ENCODE data around the gene NCMAP.

NCMAP gene

DNA sequence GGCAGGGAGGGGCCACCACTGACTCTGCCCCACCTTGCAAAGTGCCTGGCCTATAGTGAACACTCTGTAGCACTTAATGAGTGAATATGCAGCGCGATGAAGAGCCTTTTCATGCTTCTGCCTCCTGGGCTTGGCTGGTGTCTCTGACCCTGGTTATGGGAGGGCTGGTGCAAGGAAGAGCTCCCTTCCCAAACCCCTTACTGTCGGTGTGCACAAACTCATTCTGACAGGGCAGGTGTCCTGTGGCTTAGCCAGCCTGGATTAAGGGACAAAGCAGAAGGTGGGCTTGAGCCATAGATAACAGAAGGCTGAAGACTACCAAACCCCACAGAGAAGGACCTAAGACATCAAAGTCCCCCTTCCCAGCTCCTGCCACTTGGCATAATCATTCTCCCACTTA is 2.0 kb upstream of the NCMAP start:
- H3K27me3 Mint-ChIP-seq (ENCODE audit: low read depth) = peaks cover 74% of the 10 kb centered on the region
- no peak overlapping the region for H3K27ac Mint-ChIP-seq
- peaks cover 5% of the 10 kb centered on the region for H3K4me1 Mint-ChIP-seq (ENCODE audit: low read depth)
- no peaks in the 10 kb centered on the region for H3K9me3 Mint-ChIP-seq
- H3K4me3 Mint-ChIP-seq = no peak overlapping the region
- no peaks in the 10 kb centered on the region for H3K36me3 Mint-ChIP-seq (ENCODE audit: low read depth)

- H3K36me3 Mint-ChIP-seq (ENCODE audit: low read depth) = no peaks in the 10 kb centered on the region
- no peak overlapping the region for H3K27ac Mint-ChIP-seq
- H3K27me3 Mint-ChIP-seq (ENCODE audit: low read depth) = peaks cover 70% of the 10 kb centered on the region
- H3K9me3 Mint-ChIP-seq = no peaks in the 10 kb centered on the region
- no peak overlapping the region for H3K4me3 Mint-ChIP-seq
- H3K4me1 Mint-ChIP-seq (ENCODE audit: low read depth) = peaks cover 5% of the 10 kb centered on the region
Measured at GRCh38 chr1:24554714-24555113, 1.2 kb upstream of the NCMAP start.

- Mint-ChIP-seq H3K27me3 (ENCODE audit: low read depth) (peaks cover 60% of the 10 kb centered on the region), H3K27ac (no peak overlapping the region), H3K4me1 (ENCODE audit: low read depth) (peaks cover 5% of the 10 kb centered on the region), H3K4me3 (no peak overlapping the region), H3K9me3 (no peaks in the 10 kb centered on the region), H3K36me3 (ENCODE audit: low read depth) (no peaks in the 10 kb centered on the region)
Measured at GRCh38 chr1:24556414-24556795, 518 bp downstream of the NCMAP start.

- Mint-ChIP-seq H3K4me3 (no peak overlapping the region), H3K4me1 (ENCODE audit: low read depth) (peaks cover 5% of the 10 kb centered on the region), H3K9me3 (no peaks in the 10 kb centered on the region), H3K27ac (no peak overlapping the region), H3K36me3 (ENCODE audit: low read depth) (no peaks in the 10 kb centered on the region), H3K27me3 (ENCODE audit: low read depth) (peaks cover 57% of the 10 kb centered on the region)
Measured at GRCh38 chr1:24557220-24557619, 1.3 kb downstream of the NCMAP start.

DNA sequence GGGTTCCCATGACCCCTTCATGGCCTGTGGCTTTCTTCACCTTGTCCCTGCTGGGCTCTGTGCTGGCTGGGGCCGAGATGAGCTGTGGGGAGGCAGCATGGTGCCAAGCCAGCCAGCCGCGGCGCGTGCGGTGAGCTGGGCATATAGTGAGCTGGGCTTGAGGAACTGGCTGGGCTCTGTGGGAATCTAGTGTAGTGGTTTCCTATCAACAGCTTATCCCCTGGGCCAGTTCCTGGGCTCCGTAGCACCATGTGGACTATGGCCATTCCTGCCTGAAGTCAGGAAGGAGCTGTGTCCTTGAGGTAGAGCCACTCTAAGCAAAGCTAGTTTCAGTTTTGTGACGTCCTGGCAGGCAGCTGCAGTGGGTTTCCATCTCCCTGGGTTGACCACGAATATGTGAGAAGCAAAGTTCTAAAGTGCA is 1.8 kb downstream of the NCMAP start:
- Mint-ChIP-seq H3K36me3 (ENCODE audit: low read depth) (no peaks in the 10 kb centered on the region), H3K27ac (no peak overlapping the region), H3K27me3 (ENCODE audit: low read depth) (peaks cover 56% of the 10 kb centered on the region), H3K9me3 (no peaks in the 10 kb centered on the region), H3K4me3 (no peak overlapping the region), H3K4me1 (ENCODE audit: low read depth) (peaks cover 5% of the 10 kb centered on the region)

GRCh38 chr1:24558455-24558854 is 2.6 kb downstream of the NCMAP start:
- H3K27ac Mint-ChIP-seq = no peak overlapping the region
- no peaks in the 10 kb centered on the region for H3K9me3 Mint-ChIP-seq
- peaks cover 5% of the 10 kb centered on the region for H3K4me1 Mint-ChIP-seq (ENCODE audit: low read depth)
- no peaks in the 10 kb centered on the region for H3K36me3 Mint-ChIP-seq (ENCODE audit: low read depth)
- peaks cover 54% of the 10 kb centered on the region for H3K27me3 Mint-ChIP-seq (ENCODE audit: low read depth)
- H3K4me3 Mint-ChIP-seq = no peak overlapping the region

- H3K36me3 Mint-ChIP-seq (ENCODE audit: low read depth) = no peaks in the 10 kb centered on the region
Measured at GRCh38 chr1:24558902-24559791, 3.3 kb downstream of the NCMAP start.

GRCh38 chr1:24560361-24560760 is 4.5 kb downstream of the NCMAP start:
- no peak overlapping the region for H3K27ac Mint-ChIP-seq
- no peak overlapping the region for H3K4me3 Mint-ChIP-seq
- H3K9me3 Mint-ChIP-seq = no peaks in the 10 kb centered on the region
- no peaks in the 10 kb centered on the region for H3K36me3 Mint-ChIP-seq (ENCODE audit: low read depth)
- H3K4me1 Mint-ChIP-seq (ENCODE audit: low read depth) = peaks cover 3% of the 10 kb centered on the region
- peaks cover 36% of the 10 kb centered on the region for H3K27me3 Mint-ChIP-seq (ENCODE audit: low read depth)

More at GRCh38 chr1:24558902-24559791, 3.3 kb downstream of the NCMAP start:
- Mint-ChIP-seq H3K4me3 (no peak overlapping the region), H3K9me3 (no peaks in the 10 kb centered on the region), H3K27ac (no peak overlapping the region), H3K4me1 (ENCODE audit: low read depth) (peaks cover 5% of the 10 kb centered on the region), H3K27me3 (ENCODE audit: low read depth) (peaks cover 48% of the 10 kb centered on the region)

GRCh38 chr1:24562625-24563024 is 6.7 kb downstream of the NCMAP start:
- Mint-ChIP-seq H3K36me3 (ENCODE audit: low read depth) (no peaks in the 10 kb centered on the region), H3K4me1 (ENCODE audit: low read depth) (peaks cover 2% of the 10 kb centered on the region), H3K27me3 (ENCODE audit: low read depth) (peaks cover 17% of the 10 kb centered on the region), H3K9me3 (no peaks in the 10 kb centered on the region), H3K4me3 (no peak overlapping the region), H3K27ac (no peak overlapping the region)

GRCh38 chr1:24564695-24565094 is 8.8 kb downstream of the NCMAP start:
- Mint-ChIP-seq H3K9me3 (no peaks in the 10 kb centered on the region), H3K4me3 (no peak overlapping the region), H3K4me1 (ENCODE audit: low read depth) (no peaks in the 10 kb centered on the region), H3K27me3 (ENCODE audit: low read depth) (peaks cover 4% of the 10 kb centered on the region), H3K27ac (no peak overlapping the region), H3K36me3 (ENCODE audit: low read depth) (no peaks in the 10 kb centered on the region)

DNA sequence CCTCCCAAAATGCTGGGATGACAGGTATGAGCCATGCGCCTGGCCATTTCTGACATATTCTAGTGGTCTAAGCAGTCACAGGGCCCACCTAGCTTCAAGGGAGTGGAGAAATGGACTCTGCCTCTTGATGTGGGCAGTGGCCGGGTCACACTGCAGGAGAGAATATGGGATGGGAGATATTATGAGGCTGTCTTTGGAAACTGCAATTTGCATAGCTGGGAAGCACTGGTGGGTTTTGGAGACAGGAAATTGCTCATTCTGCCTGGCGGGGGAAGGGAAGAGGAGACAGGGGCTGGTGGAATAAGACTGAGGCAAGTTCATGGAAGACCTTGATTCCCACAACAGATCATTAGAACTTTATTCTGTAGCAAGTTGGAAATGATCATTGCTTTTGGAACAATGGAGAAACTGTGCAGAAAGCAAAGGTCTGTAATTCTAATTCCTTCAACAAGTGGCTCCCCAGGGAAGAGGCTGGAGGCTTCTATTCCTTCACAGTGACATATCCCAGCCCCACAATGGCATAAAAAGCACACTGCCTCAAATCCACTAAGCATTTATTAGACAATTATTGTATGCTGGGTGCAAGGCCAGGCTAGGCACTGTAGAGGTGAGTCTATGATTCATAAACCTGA is 10.5 kb downstream of the NCMAP start:
- no peak overlapping the region for H3K27ac Mint-ChIP-seq
- H3K36me3 Mint-ChIP-seq (ENCODE audit: low read depth) = no peaks in the 10 kb centered on the region
- no peaks in the 10 kb centered on the region for H3K4me1 Mint-ChIP-seq (ENCODE audit: low read depth)
- no peaks in the 10 kb centered on the region for H3K9me3 Mint-ChIP-seq
- H3K27me3 Mint-ChIP-seq (ENCODE audit: low read depth) = peaks cover 4% of the 10 kb centered on the region
- H3K4me3 Mint-ChIP-seq = no peak overlapping the region

GRCh38 chr1:24567792-24568388 is 12.0 kb downstream of the NCMAP start:
- Mint-ChIP-seq H3K27me3 (ENCODE audit: low read depth) (peaks cover 2% of the 10 kb centered on the region), H3K4me1 (ENCODE audit: low read depth) (no peaks in the 10 kb centered on the region), H3K9me3 (no peaks in the 10 kb centered on the region), H3K36me3 (ENCODE audit: low read depth) (no peaks in the 10 kb centered on the region), H3K27ac (no peak overlapping the region), H3K4me3 (no peak overlapping the region)

DNA sequence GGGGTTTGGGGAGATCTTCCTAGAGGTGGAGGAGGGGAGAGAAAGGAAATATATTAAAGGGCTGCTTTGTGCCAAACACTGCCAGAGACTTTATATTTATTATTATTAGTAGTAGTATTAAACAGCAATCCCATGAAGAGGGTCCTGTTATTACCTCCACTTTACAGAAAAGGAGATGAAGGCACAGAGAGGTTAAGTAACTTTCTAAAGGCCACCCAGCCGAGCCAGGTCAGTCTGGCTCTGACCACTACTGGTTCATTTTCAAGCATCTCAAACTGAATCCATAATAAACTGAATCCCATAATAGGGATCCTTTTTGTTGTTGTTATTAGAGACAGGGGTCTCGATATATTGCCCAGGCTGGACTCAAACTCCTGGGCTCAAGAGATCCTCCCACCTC is 12.6 kb downstream of the NCMAP start:
- no peaks in the 10 kb centered on the region for H3K4me1 Mint-ChIP-seq (ENCODE audit: low read depth)
- H3K27me3 Mint-ChIP-seq (ENCODE audit: low read depth) = no peaks in the 10 kb centered on the region
- H3K4me3 Mint-ChIP-seq = no peak overlapping the region
- H3K27ac Mint-ChIP-seq = no peak overlapping the region
- H3K36me3 Mint-ChIP-seq (ENCODE audit: low read depth) = no peaks in the 10 kb centered on the region
- H3K9me3 Mint-ChIP-seq = no peaks in the 10 kb centered on the region

DNA sequence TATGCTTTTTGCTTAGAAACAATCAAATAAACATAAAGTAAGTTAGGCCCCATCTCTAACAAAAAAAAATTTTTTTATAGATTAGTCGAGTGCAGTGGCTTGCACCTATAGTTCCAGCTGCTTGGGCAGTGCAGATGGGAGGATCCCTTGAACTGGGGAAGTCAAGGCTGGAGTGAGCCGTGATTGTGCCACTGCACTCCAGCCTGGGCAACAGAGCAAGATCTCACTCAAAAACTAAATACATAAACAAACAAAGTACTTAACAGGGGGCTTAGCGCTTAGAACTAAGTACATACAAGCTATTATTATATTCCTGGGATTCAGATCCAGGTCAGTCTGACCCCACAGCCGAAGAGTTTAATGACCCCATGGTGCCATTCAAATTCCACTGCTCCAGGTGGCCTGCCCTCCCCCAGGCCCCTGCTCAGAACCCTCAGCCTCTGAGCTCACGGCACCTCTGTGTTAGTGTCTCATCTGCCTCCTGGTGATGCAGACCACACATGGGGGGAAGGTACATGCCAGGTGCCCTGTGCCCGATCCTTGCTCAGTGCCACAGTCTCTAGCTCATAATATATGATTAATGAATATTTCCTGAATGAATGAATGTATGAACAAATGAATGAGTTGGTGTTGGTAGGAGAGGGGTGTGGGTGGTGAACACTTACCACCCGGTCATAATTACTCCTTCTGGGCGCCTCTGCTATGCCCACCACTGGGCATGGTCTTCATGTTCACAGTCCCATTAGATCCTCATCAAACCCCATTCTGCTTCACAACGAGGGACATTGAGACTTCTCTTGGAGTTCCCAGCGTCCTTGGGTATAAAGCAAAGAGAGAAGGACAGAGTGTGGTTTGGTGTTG is 14.6 kb downstream of the NCMAP start:
- Mint-ChIP-seq H3K36me3 (ENCODE audit: low read depth) (no peaks in the 10 kb centered on the region), H3K27ac (no peak overlapping the region), H3K27me3 (ENCODE audit: low read depth) (no peaks in the 10 kb centered on the region), H3K4me3 (no peak overlapping the region), H3K9me3 (no peaks in the 10 kb centered on the region), H3K4me1 (ENCODE audit: low read depth) (no peaks in the 10 kb centered on the region)
